ENCODE measurements around the gene LRRFIP1.

LRRFIP1 gene

DNA sequence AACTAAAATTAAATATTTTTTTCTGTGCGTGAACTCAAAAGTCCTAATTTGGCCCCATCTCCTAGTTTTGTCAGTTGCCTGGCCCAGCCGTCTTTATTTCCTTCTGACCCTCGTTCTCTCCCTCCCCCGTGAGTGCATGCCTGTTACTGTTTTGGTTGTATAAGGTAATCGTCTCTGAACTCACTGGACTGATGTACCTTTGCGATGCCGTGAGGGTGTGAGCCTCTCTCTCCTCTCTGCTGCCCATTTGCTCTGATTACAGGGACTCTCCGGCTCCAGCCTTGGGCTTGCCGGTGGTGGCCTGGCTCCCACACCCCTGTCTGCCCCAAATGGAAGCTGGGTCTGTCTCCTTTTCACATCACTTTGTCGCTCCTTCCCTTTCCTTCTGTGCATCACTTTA is 104.7 kb downstream of the LRRFIP1 start:
- no peak for DNase-seq (ENCODE audit: low read depth, low spot score)
- H3K4me3 ChIP-seq (ENCODE audit: low read length) = no peak overlapping the region

DNA sequence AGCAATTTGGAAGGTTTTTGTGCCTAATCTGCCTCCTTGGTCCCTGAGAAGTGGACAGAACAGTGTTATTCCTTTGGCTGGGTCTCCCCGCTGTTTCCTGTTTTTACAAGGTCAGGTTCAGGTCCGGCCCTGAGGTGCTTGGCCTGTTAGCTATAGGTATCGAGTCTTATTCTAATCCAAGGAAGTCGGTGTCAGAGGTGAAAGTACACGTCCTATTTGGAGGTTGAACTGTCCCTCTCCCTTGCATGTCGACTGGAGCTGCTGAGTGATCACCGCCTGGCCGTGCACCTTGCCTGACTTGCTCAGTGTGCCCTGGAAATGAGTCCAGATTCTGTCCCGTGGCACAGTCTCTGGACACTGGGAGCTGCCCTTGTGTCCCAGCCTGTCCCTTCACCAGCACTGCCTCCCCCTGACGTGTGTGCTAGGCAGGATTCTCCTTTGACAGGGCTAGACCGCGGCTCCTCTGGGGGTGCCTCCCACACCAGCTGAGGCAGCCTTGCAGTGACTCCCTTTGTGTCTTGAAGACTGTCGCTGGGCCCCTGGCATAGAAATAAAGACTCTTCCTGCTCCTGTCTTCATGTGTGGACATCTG is 105.5 kb downstream of the LRRFIP1 start:
- DNase-seq (ENCODE audit: low read depth, low spot score) = no peak
- H3K4me3 ChIP-seq (ENCODE audit: low read length) = no peak overlapping the region

- no peak overlapping the region for H3K4me3 ChIP-seq (ENCODE audit: low read length)
- no peak for DNase-seq (ENCODE audit: low read depth, low spot score)
Measured at GRCh38 chr2:237733677-237734300, 106.4 kb downstream of the LRRFIP1 start.

- DNase-seq (ENCODE audit: low read depth, low spot score) = no peak
- no peak overlapping the region for H3K4me3 ChIP-seq (ENCODE audit: low read length)
Measured at GRCh38 chr2:237734905-237735623, 107.7 kb downstream of the LRRFIP1 start.

- DNase-seq (ENCODE audit: low read depth, low spot score) = no peak
- no peak overlapping the region for H3K4me3 ChIP-seq (ENCODE audit: low read length)
Measured at GRCh38 chr2:237735798-237736197, 108.4 kb downstream of the LRRFIP1 start.

- DNase-seq (ENCODE audit: low read depth, low spot score) = no peak
Measured at GRCh38 chr2:237736783-237737182, 109.4 kb downstream of the LRRFIP1 start.

GRCh38 chr2:237737196-237737865 is 109.9 kb downstream of the LRRFIP1 start:
- DNase-seq (ENCODE audit: low read depth, low spot score) = no peak
- no peak overlapping the region for H3K4me3 ChIP-seq (ENCODE audit: low read length)

More at GRCh38 chr2:237736783-237737182, 109.4 kb downstream of the LRRFIP1 start:
- H3K4me3 ChIP-seq (ENCODE audit: low read length) = no peak overlapping the region

- H3K4me3 ChIP-seq (ENCODE audit: low read length) = no peak overlapping the region
- DNase-seq (ENCODE audit: low read depth, low spot score) = no peak
Measured at GRCh38 chr2:237738255-237738654, 110.9 kb downstream of the LRRFIP1 start.

DNA sequence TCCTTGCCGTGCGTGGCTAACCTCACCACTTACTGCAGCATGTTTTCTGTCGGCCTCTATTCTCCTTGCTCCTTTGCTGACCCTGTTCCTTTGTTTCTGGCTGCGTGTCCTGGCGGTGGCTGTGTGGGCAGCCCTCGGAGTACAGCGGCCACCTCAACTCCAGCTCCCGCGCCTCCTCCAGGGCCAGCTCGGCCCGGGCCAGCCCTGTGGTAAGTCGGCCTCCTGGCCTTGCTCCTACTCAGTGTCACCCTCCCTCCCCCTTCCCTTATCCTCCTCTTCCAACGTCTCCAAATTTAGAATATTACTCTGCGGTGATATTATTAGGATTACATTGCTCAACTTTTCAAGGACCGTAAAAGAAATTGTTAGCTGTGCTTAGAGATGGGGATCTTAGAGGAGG is 111.7 kb downstream of the LRRFIP1 start:
- no peak overlapping the region for H3K4me3 ChIP-seq (ENCODE audit: low read length)
- DNase-seq (ENCODE audit: low read depth, low spot score) = no peak

DNA sequence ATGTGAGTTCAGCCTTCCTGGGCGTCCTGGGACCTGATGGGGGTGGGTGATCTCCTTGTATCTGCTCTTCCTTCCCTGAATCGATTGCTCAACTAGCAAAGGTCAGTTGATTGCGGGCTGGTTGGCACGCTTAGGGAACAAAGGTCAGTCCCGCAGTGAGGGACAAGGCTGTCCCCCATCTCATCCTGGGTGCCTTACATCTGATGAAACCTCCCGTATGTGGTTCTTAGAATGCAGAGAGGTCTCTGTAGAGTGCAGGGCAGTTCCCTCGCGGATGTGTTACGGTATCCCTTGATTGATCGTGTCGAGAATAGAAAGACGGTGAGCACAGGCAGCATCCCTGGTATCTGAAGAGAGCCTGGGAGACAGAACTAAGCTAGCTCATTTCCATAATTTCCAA is 114.8 kb downstream of the LRRFIP1 start:
- DNase-seq (ENCODE audit: low read depth, low spot score) = no peak
- H3K4me3 ChIP-seq (ENCODE audit: low read length) = no peak overlapping the region

DNA sequence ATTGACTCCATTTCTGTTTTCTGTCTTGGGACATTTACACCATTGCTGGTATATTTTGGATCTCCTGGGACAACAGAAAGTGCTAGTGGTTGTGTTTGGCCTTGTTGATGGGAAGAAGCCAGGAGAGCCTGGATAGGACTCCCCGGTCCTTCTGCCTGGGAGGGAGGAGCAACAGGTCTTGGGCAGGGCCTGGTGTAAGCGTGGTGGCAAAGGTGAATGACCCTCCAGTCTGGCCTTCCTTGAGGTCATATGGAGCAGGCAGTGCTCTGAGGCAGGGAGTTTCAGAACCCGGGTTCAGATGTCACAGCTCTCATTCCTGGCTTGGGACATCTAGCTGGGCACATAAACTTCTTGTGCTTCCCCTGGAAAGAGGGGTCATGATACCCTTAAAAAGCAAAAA is 115.2 kb downstream of the LRRFIP1 start:
- no peak overlapping the region for H3K4me3 ChIP-seq (ENCODE audit: low read length)
- no peak for DNase-seq (ENCODE audit: low read depth, low spot score)

DNA sequence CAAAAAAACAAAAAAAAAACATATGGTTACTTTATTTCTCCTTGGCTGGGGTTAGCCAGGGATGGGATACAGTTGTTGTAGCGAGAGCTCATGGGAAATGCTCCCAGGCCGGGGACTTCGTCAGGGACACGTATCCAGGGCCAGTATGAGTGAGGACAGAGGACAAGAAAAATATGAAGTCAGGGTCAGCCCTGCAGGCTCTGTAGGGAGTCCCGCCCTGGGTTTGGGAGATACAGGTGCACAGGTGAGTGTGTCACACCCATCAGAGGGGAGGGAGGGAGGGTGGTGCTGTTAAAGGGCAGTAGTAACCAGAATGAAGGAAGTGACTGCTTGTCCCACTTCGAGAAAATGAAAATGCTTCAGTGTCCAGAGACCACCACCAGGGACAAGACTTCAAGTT is 115.6 kb downstream of the LRRFIP1 start:
- DNase-seq (ENCODE audit: low read depth, low spot score) = no peak

DNA sequence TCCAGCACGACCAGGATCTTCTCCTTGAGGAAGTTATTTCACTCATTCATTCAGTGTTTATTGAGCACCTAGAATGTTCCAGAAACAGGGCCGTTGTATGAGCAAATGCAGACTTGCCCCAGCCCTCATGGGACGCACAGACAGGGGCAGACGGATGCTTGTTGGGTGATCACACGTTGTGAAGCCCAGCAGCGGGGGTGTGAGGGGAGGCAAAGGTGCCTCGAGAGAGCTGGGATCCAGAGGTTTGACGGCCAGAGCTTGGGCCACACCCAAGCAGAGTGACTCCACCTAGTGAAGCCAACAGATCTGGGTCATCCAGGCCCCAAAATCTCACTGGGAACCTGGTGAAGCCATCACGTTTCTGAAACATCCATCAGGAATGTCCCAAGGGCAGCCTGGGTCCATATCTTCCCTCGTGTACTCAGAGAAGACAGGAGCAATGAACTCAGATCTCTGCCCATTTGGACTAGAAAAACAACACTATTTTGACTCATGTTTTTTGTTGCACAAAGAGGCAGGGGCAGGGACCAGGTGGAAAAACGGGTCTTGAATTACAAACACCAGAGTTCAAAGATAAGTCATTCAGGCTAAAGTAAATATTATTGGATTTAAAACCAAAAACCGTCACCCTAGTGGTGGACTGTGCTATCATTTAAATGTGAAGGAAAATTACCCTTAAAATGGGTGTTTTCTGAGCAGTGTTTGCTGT is 116.3 kb downstream of the LRRFIP1 start:
- DNase-seq (ENCODE audit: low read depth, low spot score) = peak; percentile 10
- H3K4me3 ChIP-seq (ENCODE audit: low read length) = no peak overlapping the region

More for the DNA sequence above, 115.6 kb downstream of the LRRFIP1 start:
- no peak overlapping the region for H3K4me3 ChIP-seq (ENCODE audit: low read length)

- DNase-seq (ENCODE audit: low read depth, low spot score) = no peak
- no peak overlapping the region for H3K4me3 ChIP-seq (ENCODE audit: low read length)
Measured at GRCh38 chr2:237744270-237744612, 116.9 kb downstream of the LRRFIP1 start.

DNA sequence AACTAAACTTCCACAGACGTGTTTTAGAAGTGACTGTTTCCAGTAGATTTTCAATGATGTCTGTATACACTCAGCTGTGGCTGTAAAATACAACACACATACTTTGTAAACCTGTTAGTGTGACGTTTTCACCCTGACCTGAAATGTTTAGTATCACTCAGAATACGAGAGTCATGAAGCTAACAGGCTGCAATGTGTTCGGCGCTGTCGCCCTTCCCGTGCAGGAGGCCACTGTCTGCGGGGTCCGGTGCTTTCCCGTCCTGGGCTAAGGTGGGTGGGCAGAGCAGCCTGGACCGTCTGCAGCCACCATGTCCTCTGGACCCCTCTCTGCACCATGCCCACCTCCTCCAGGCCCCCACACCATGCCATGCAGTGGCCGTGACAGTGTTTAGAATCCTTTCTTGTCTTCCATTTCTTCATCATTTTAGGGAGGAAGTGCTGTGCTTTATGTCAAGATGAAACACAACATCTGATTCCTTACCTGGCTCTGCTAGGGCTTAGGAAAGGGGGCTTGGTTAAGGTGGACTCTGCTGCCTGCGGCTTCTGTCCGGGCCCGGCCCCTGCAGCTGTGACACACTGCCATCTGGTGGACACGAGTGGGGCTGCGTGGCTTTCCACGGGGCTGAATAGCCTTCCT is 117.3 kb downstream of the LRRFIP1 start:
- peak; percentile 21 for DNase-seq (ENCODE audit: low read depth, low spot score)
- no peak overlapping the region for H3K4me3 ChIP-seq (ENCODE audit: low read length)

GRCh38 chr2:237745250-237745613 is 117.8 kb downstream of the LRRFIP1 start:
- no peak for DNase-seq (ENCODE audit: low read depth, low spot score)
- H3K4me3 ChIP-seq (ENCODE audit: low read length) = no peak overlapping the region

DNA sequence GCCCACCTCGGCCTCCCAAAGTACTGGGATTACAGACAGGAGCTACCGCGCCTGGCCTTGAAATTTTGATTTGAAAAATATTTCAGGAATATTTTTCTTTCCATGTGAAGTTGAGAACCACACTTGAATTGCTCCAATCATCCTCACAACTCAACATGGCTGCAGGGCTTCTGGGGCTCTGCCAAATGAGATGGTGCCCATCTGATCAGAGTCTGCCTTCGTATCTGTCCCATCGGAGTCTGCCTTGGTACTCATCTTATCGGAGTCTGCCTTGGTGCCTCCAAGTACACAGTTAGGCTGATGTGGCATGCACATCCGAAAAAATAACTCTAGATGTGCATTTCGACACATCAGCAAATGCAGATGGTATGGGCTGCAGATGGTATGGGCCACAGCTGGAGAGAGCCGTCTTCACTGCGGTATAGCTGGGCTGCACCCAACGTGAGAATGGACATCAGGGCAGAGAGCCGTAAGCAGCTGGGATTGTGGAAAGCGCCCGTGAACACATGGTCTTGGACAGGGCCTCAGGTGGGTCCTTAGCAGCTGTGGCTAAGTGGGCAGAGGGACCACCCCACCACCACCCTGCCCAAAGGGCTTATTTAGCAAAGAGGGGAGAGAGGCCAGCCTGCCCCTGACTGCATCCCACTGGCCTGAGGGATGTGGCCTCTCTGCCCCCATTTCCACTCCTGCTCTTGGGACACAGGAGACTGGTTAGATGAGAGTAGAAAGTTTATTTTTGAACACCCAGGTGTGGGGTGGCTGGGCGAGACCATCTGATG is 119.1 kb downstream of the LRRFIP1 start:
- no peak for DNase-seq (ENCODE audit: low read depth, low spot score)
- no peak overlapping the region for H3K4me3 ChIP-seq (ENCODE audit: low read length)

DNA sequence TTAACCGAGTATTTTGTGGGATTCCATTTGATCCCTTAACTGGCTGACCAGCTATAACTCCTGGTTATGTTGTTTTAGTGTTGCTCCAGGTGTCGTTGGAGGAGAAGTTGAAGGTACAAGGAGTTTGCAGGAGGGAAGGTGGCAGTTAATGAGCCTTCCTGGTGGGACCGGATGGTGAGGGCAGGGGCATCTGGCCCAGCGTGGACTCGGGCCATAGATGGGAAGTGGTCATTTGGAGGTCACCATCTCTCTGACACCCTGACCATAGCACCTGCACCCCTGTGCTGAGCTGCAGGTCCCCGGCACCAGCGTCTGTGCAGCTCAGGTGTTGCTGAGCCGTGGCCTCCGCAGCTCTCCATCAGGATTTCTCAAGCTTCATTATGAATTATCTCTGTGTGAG is 119.8 kb downstream of the LRRFIP1 start:
- no peak overlapping the region for H3K4me3 ChIP-seq (ENCODE audit: low read length)
- no peak for DNase-seq (ENCODE audit: low read depth, low spot score)

Data from Jurkat, Clone E6-1 (cell line).